Neural crest cell (in vitro differentiated cells): ENCODE data around the gene FAM187B. TPM values are rescaled to one million over a fixed set of nuclear protein-coding genes. Genes with fewer than 3 reads are reported as not detected.

Source experiments
- DNase-seq: peaks from one replicate; pipeline ENCODE4 v3.0.0; 2021; ENCODE audit warnings: low read depth, mixed read lengths, low spot score
- H3K27ac Mint-ChIP-seq: one replicate; pipeline ENCODE4 v1.8.0; 2021; ENCODE audit warnings: mild to moderate bottlenecking, mixed read lengths; ENCODE audit not compliant: unreplicated experiment
- H3K27me3 Mint-ChIP-seq: 2 replicates; pipeline ENCODE4 v1.8.0; 2021; ENCODE audit warnings: low read depth, mild to moderate bottlenecking, mixed read lengths
- H3K36me3 Mint-ChIP-seq: 2 replicates; pipeline ENCODE4 v1.8.0; 2021; ENCODE audit warnings: low read depth, mild to moderate bottlenecking, mixed read lengths
- H3K4me1 Mint-ChIP-seq: 2 replicates; pipeline ENCODE4 v1.8.0; 2021; ENCODE audit warnings: mixed read lengths
- H3K4me3 Mint-ChIP-seq: one replicate; pipeline ENCODE4 v1.8.0; 2021; ENCODE audit warnings: mild to moderate bottlenecking, mixed read lengths
- H3K9me3 Mint-ChIP-seq: 2 replicates; pipeline ENCODE4 v1.8.0; 2021; ENCODE audit warnings: mixed read lengths
- CTCF ChIP-seq: fragments of 200-600 bp; sonication (generic); conservative IDR thresholded peaks from 2 replicates; pipeline ENCODE4 v1.5.0; 2021; ENCODE audit warnings: antibody characterized with exemption, mild to moderate bottlenecking
- long read RNA-seq: library from polyadenylated mRNA; unstranded; transcript quantifications from one replicate; pipeline ENCODE4 v2.0.0, GENCODE V29; 2020
- total RNA-seq: library from RNA; stranded (reverse); gene quantifications from 2 replicates; pipeline ENCODE4 v1.2.1, GENCODE V29; 2021

Gene FAM187B
- not detected in 2 replicates for total RNA-seq
- long read RNA-seq: 0 reads

GRCh38 chr19:35228177-35228930 is at the start of gene FAM187B:
Gene FAM187B, minus strand, starts transcription at chr19:35228739. Its CDS starts 59 bp downstream, at chr19:35228680.
- H3K36me3 Mint-ChIP-seq: no peaks in the 10 kb centered on the region
- H3K9me3 Mint-ChIP-seq: no peaks in the 10 kb centered on the region
- H3K4me3 Mint-ChIP-seq: no peak within 1 kb of the TSS
- H3K27ac Mint-ChIP-seq: no peak within 1 kb of the TSS
- no peak for DNase-seq
- H3K4me1 Mint-ChIP-seq: peaks cover 3% of the 10 kb centered on the region
- peaks cover 11% of the 10 kb centered on the region for H3K27me3 Mint-ChIP-seq
- TF ChIP-seq CTCF: no peak

- Mint-ChIP-seq H3K27ac (no peak overlapping the region), H3K4me1 (no peaks in the 10 kb centered on the region), H3K9me3 (no peaks in the 10 kb centered on the region), H3K4me3 (peak overlapping the region; percentile 12), H3K36me3 (peaks cover 15% of the 10 kb centered on the region), H3K27me3 (peaks cover 5% of the 10 kb centered on the region)
- no peak for TF ChIP-seq CTCF
- no peak for DNase-seq
Measured at GRCh38 chr19:35276706-35277281, 48.3 kb upstream of the FAM187B start.

- Mint-ChIP-seq H3K9me3 (no peaks in the 10 kb centered on the region), H3K4me3 (peak overlapping the region; percentile 78), H3K27ac (no peak overlapping the region), H3K4me1 (peaks cover 4% of the 10 kb centered on the region), H3K27me3 (no peaks in the 10 kb centered on the region), H3K36me3 (peaks cover 15% of the 10 kb centered on the region)
- no peak for TF ChIP-seq CTCF
- DNase-seq: no peak
Measured at GRCh38 chr19:35274323-35274722, 45.8 kb upstream of the FAM187B start.

GRCh38 chr19:35273686-35274259 is 45.2 kb upstream of the FAM187B start:
- H3K36me3 Mint-ChIP-seq: peaks cover 15% of the 10 kb centered on the region
- H3K27ac Mint-ChIP-seq: no peak overlapping the region
- DNase-seq: no peak
- peaks cover 4% of the 10 kb centered on the region for H3K4me1 Mint-ChIP-seq
- no peak for TF ChIP-seq CTCF
- H3K4me3 Mint-ChIP-seq: peak overlapping the region; percentile 78
- H3K27me3 Mint-ChIP-seq: no peaks in the 10 kb centered on the region
- H3K9me3 Mint-ChIP-seq: no peaks in the 10 kb centered on the region

GRCh38 chr19:35272954-35273649 is 44.6 kb upstream of the FAM187B start:
- peaks cover 4% of the 10 kb centered on the region for H3K4me1 Mint-ChIP-seq
- H3K36me3 Mint-ChIP-seq: peaks cover 15% of the 10 kb centered on the region
- no peak for DNase-seq
- no peaks in the 10 kb centered on the region for H3K9me3 Mint-ChIP-seq
- H3K27ac Mint-ChIP-seq: no peak overlapping the region
- TF ChIP-seq CTCF: no peak
- H3K4me3 Mint-ChIP-seq: peak overlapping the region; percentile 78
- no peaks in the 10 kb centered on the region for H3K27me3 Mint-ChIP-seq
